ENCODE measurements around the gene NEU3.
A peak's percentile ranks its signal among the peaks of the same experiment; 100 is the strongest.

DNA sequence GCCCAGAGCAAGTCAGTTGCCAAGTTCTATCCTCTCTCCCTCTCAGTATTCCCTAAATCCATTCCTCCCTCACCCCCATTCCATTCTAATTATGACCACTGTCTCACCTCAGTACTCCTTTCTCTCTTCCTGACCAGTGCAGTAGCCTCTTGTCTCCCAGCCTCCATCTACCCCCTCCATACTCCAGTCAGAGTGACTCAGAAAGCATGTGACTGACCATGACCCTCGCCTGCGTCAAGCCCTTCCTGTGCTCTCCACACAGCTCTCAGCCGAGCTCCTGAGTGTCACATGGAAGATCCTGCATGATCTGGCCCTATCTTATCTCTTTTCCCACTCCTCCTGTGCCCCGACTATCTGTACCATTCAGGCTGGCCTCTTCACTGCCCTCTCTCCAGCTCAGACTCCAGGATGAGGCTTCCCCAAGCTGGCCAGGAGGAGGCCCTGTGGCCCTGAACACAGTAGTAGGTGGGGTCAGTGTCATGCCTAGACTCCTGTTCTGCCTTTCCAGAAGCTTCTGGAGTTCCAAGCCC, 42.6 kb downstream of the NEU3 start:
- TF ChIP-seq JARID2 (CRISPR knock-in tag; IDR thresholded peaks at IDR 0.05; ENCODE audit: insufficient replicate concordance) (no peak), ZNF44 (CRISPR knock-in tag; IDR thresholded peaks at IDR 0.05) (no peak), SRSF9 (IDR thresholded peaks at IDR 0.05; ENCODE audit: borderline replicate concordance, insufficient read depth, low read depth, low read length, poor library complexity, severe bottlenecking) (no peak), ZNF577 (CRISPR knock-in tag; IDR thresholded peaks at IDR 0.05; ENCODE audit: borderline replicate concordance, low read depth) (no peak), DNMT3B (CRISPR knock-in tag; conservative IDR thresholded peaks at IDR 0.05) (0 out of 2 replicates have a peak, but pooled peaks have one; percentile 21), ZFYVE20 (CRISPR knock-in tag; IDR thresholded peaks at IDR 0.05; ENCODE audit: borderline replicate concordance, low read depth) (no peak), SOX6 (IDR thresholded peaks at IDR 0.05) (no peak), SOX6 (CRISPR knock-in tag; IDR thresholded peaks at IDR 0.05) (no peak), EZH2 (conservative IDR thresholded peaks at IDR 0.05; ENCODE audit: low read depth, low read length) (no peak)
- TF ChIP-seq, protein P1, sequence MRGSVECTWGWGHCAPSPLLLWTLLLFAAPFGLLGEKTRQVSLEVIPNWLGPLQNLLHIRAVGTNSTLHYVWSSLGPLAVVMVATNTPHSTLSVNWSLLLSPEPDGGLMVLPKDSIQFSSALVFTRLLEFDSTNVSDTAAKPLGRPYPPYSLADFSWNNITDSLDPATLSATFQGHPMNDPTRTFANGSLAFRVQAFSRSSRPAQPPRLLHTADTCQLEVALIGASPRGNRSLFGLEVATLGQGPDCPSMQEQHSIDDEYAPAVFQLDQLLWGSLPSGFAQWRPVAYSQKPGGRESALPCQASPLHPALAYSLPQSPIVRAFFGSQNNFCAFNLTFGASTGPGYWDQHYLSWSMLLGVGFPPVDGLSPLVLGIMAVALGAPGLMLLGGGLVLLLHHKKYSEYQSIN (CRISPR knock-in tag; IDR thresholded peaks at IDR 0.05; ENCODE audit: borderline replicate concordance): no peak
- TF ChIP-seq, protein P2, sequence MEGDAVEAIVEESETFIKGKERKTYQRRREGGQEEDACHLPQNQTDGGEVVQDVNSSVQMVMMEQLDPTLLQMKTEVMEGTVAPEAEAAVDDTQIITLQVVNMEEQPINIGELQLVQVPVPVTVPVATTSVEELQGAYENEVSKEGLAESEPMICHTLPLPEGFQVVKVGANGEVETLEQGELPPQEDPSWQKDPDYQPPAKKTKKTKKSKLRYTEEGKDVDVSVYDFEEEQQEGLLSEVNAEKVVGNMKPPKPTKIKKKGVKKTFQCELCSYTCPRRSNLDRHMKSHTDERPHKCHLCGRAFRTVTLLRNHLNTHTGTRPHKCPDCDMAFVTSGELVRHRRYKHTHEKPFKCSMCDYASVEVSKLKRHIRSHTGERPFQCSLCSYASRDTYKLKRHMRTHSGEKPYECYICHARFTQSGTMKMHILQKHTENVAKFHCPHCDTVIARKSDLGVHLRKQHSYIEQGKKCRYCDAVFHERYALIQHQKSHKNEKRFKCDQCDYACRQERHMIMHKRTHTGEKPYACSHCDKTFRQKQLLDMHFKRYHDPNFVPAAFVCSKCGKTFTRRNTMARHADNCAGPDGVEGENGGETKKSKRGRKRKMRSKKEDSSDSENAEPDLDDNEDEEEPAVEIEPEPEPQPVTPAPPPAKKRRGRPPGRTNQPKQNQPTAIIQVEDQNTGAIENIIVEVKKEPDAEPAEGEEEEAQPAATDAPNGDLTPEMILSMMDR (CRISPR knock-in tag; IDR thresholded peaks at IDR 0.05): no peak
